GM12891 (cell line): ENCODE results near the gene ERBB3.

Source experiments
- PAX5 ChIP-seq: IDR thresholded peaks from 2 replicates; pipeline ENCODE4 v1.6.1; 2011; ENCODE audit warnings: low read length, moderate library complexity, mild to moderate bottlenecking; ENCODE audit not compliant: insufficient read depth, severe bottlenecking
- POLR2A ChIP-seq: IDR thresholded peaks from 2 replicates; pipeline ENCODE4 v1.6.1; 2011; ENCODE audit warnings: low read depth, low read length, control low read depth
- POLR2AphosphoS5 ChIP-seq: IDR thresholded peaks from 2 replicates; pipeline ENCODE4 v1.6.1; 2011; ENCODE audit warnings: low read depth, low read length, control low read depth
- SPI1 ChIP-seq: IDR thresholded peaks from 2 replicates; pipeline ENCODE4 v1.6.1; 2011; ENCODE audit warnings: low read depth, low read length, control low read depth
- TAF1 ChIP-seq: IDR thresholded peaks from 2 replicates; pipeline ENCODE4 v1.6.1; 2011; ENCODE audit warnings: low read depth, low read length, control low read depth

GRCh38 chr12:56071648-56072047, 8.3 kb upstream of the ERBB3 start:
- TF ChIP-seq POLR2A: no peak
- TF ChIP-seq POLR2AphosphoS5: no peak
- no peak for TF ChIP-seq PAX5
- no peak for TF ChIP-seq TAF1
- TF ChIP-seq SPI1: no peak
